Neural crest cell (in vitro differentiated cells): ENCODE results near the gene COMMD3. TPM values are rescaled to one million over a fixed set of nuclear protein-coding genes. Genes with fewer than 3 reads are reported as not detected.

ENCODE experiments used
- DNase-seq: peaks from one replicate; pipeline ENCODE4 v3.0.0; 2021; ENCODE audit warnings: low read depth, mixed read lengths, low spot score
- H3K27ac Mint-ChIP-seq: one replicate; pipeline ENCODE4 v1.8.0; 2021; ENCODE audit warnings: mild to moderate bottlenecking, mixed read lengths; ENCODE audit not compliant: unreplicated experiment
- H3K27me3 Mint-ChIP-seq: 2 replicates; pipeline ENCODE4 v1.8.0; 2021; ENCODE audit warnings: low read depth, mild to moderate bottlenecking, mixed read lengths
- H3K36me3 Mint-ChIP-seq: 2 replicates; pipeline ENCODE4 v1.8.0; 2021; ENCODE audit warnings: low read depth, mild to moderate bottlenecking, mixed read lengths
- H3K4me1 Mint-ChIP-seq: 2 replicates; pipeline ENCODE4 v1.8.0; 2021; ENCODE audit warnings: mixed read lengths
- H3K4me3 Mint-ChIP-seq: one replicate; pipeline ENCODE4 v1.8.0; 2021; ENCODE audit warnings: mild to moderate bottlenecking, mixed read lengths
- H3K9me3 Mint-ChIP-seq: 2 replicates; pipeline ENCODE4 v1.8.0; 2021; ENCODE audit warnings: mixed read lengths
- CTCF ChIP-seq: fragments of 200-600 bp; sonication (generic); conservative IDR thresholded peaks from 2 replicates; pipeline ENCODE4 v1.5.0; 2021; ENCODE audit warnings: antibody characterized with exemption, mild to moderate bottlenecking
- total RNA-seq: library from RNA; stranded (reverse); gene quantifications from 2 replicates; pipeline ENCODE4 v1.2.1, GENCODE V29; 2021

COMMD3 gene
- total RNA-seq, 1 donor from 2014 or later = 35.1 TPM

- no peak for DNase-seq
- H3K4me1 Mint-ChIP-seq = peaks cover 5% of the 10 kb centered on the region
- H3K27ac Mint-ChIP-seq = no peak overlapping the region
- no peak for TF ChIP-seq CTCF
- no peak overlapping the region for H3K4me3 Mint-ChIP-seq
- no peaks in the 10 kb centered on the region for H3K27me3 Mint-ChIP-seq
- no peaks in the 10 kb centered on the region for H3K36me3 Mint-ChIP-seq
- H3K9me3 Mint-ChIP-seq = no peaks in the 10 kb centered on the region
Measured at GRCh38 chr10:22369434-22370072, 53.4 kb downstream of the COMMD3 start.

Other genes starting within 250 kb of the COMMD3 start
- not detected in 2 replicates for gene EBLN1, start 98.4 kb upstream of the COMMD3 start, total RNA-seq
- 46.4 and 49.9 TPM in 2 replicates for gene BMI1, start 4.7 kb downstream of the COMMD3 start, total RNA-seq
- gene SPAG6, start 29.1 kb downstream of the COMMD3 start, total RNA-seq = 1.5 and 1.6 TPM in 2 replicates